Measurements from ENCODE around the gene FOXL2NB. TPM values are rescaled to one million over a fixed set of nuclear protein-coding genes. Genes with fewer than 3 reads are reported as not detected.
A peak's percentile ranks its signal among the peaks of the same experiment; 100 is the strongest.

Gene FOXL2NB
- total and polyA plus RNA-seq, 10 of the 15 experiments (the other 5 are each of a cell fraction or from before 2014, with no cell fraction given), result not detected

DNA sequence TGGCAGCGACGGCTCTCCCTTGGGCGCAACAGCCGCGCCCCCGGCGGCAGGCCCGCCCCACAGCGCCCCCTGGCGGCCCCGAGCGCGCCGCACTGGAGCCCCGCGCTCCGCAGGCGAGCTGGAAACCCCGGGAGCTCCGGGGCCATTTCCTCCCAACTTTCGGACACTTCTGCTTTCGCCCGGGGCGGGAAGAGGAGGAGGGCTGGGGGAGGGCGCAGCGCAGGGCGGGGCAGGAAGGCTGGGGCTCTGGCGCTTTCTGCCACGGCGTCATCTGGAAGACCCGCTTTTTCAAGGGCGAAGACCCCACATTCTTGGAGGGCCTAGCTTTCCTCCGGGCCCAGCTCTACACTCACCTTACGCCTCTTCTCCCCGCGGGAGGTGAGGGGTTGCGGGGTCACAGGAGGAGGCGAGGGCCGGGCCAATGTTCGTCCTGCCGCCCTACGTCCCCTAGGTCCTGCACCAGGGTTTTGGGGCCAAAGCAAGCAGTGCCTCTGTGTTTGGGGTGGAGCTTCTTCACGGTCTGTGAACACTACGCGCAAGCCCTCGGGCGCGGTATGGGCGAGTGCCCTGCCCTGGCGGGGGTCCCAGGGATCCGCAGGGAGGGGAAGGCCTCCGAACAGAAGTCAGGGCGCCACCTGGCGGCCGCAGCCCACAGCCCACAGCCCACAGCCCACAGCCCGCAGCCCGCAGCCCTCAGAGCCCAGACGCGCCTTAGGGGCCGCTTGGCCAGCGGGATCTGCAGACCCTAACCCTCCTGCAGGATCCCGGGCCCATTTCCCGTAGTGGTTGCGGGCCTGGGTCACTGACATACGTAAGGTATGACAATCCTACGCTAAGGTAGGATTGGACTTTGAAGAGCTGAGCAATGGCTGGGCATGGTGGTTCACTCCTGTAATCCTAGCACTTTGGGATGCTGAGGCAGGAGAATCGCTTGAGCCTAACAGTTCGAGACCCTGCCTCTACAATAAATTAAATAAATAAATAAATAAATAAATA lies 31.2 kb upstream of the FOXL2NB start (continued):
- TF ChIP-seq, protein P1, sequence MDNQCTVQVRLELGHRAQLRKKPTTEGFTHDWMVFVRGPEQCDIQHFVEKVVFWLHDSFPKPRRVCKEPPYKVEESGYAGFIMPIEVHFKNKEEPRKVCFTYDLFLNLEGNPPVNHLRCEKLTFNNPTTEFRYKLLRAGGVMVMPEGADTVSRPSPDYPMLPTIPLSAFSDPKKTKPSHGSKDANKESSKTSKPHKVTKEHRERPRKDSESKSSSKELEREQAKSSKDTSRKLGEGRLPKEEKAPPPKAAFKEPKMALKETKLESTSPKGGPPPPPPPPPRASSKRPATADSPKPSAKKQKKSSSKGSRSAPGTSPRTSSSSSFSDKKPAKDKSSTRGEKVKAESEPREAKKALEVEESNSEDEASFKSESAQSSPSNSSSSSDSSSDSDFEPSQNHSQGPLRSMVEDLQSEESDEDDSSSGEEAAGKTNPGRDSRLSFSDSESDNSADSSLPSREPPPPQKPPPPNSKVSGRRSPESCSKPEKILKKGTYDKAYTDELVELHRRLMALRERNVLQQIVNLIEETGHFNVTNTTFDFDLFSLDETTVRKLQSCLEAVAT (IDR thresholded peaks at IDR 0.05), result peak; percentile 66; the same call in 1 of the 2 replicates
- TF ChIP-seq BACH1 (IDR thresholded peaks at IDR 0.05; ENCODE audit: borderline replicate concordance), result no peak
- no peak for TF ChIP-seq JUNB (IDR thresholded peaks at IDR 0.05)
- no peak for TF ChIP-seq PAX8 (IDR thresholded peaks at IDR 0.05)
- peak; percentile 38; the same call in 1 of the 2 replicates for TF ChIP-seq CBX5 (IDR thresholded peaks at IDR 0.05; ENCODE audit: low read depth)
- TF ChIP-seq, protein P2, sequence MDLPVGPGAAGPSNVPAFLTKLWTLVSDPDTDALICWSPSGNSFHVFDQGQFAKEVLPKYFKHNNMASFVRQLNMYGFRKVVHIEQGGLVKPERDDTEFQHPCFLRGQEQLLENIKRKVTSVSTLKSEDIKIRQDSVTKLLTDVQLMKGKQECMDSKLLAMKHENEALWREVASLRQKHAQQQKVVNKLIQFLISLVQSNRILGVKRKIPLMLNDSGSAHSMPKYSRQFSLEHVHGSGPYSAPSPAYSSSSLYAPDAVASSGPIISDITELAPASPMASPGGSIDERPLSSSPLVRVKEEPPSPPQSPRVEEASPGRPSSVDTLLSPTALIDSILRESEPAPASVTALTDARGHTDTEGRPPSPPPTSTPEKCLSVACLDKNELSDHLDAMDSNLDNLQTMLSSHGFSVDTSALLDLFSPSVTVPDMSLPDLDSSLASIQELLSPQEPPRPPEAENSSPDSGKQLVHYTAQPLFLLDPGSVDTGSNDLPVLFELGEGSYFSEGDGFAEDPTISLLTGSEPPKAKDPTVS (IDR thresholded peaks at IDR 0.05; ENCODE audit: low read depth, low read length), result no peak
- TF ChIP-seq ZNF274 (IDR thresholded peaks at IDR 0.05; ENCODE audit: insufficient read depth, insufficient read length), result no peak
- peak; percentile 32; the same call in 1 of the 2 replicates for TF ChIP-seq DPF2 (IDR thresholded peaks at IDR 0.05)
- TF ChIP-seq CREM (IDR thresholded peaks at IDR 0.05; ENCODE audit: low read depth), result 0 out of 2 replicates have a peak, but pooled peaks have one; percentile 17
- TF ChIP-seq, protein P3, sequence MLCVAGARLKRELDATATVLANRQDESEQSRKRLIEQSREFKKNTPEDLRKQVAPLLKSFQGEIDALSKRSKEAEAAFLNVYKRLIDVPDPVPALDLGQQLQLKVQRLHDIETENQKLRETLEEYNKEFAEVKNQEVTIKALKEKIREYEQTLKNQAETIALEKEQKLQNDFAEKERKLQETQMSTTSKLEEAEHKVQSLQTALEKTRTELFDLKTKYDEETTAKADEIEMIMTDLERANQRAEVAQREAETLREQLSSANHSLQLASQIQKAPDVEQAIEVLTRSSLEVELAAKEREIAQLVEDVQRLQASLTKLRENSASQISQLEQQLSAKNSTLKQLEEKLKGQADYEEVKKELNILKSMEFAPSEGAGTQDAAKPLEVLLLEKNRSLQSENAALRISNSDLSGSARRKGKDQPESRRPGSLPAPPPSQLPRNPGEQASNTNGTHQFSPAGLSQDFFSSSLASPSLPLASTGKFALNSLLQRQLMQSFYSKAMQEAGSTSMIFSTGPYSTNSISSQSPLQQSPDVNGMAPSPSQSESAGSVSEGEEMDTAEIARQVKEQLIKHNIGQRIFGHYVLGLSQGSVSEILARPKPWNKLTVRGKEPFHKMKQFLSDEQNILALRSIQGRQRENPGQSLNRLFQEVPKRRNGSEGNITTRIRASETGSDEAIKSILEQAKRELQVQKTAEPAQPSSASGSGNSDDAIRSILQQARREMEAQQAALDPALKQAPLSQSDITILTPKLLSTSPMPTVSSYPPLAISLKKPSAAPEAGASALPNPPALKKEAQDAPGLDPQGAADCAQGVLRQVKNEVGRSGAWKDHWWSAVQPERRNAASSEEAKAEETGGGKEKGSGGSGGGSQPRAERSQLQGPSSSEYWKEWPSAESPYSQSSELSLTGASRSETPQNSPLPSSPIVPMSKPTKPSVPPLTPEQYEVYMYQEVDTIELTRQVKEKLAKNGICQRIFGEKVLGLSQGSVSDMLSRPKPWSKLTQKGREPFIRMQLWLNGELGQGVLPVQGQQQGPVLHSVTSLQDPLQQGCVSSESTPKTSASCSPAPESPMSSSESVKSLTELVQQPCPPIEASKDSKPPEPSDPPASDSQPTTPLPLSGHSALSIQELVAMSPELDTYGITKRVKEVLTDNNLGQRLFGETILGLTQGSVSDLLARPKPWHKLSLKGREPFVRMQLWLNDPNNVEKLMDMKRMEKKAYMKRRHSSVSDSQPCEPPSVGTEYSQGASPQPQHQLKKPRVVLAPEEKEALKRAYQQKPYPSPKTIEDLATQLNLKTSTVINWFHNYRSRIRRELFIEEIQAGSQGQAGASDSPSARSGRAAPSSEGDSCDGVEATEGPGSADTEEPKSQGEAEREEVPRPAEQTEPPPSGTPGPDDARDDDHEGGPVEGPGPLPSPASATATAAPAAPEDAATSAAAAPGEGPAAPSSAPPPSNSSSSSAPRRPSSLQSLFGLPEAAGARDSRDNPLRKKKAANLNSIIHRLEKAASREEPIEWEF (IDR thresholded peaks at IDR 0.05; ENCODE audit: insufficient replicate concordance, low read depth, low read length), result no peak
- TF ChIP-seq SPI1 (IDR thresholded peaks at IDR 0.05; ENCODE audit: borderline replicate concordance, insufficient read depth, low read depth, low read length), result peak; percentile 64; the same call in 1 of the 2 replicates
- TF ChIP-seq RAD21 (IDR thresholded peaks at IDR 0.05; ENCODE audit: insufficient read depth, low read depth, low read length), result peak; percentile 80
- TF ChIP-seq HDAC2 (IDR thresholded peaks at IDR 0.05), result no peak
- TF ChIP-seq TAF1 (IDR thresholded peaks at IDR 0.05; ENCODE audit: borderline replicate concordance, low read depth, low read length), result no peak
- TF ChIP-seq ESRRA (IDR thresholded peaks at IDR 0.05; ENCODE audit: low read length), result no peak
- no peak for TF ChIP-seq MEF2B (IDR thresholded peaks at IDR 0.05; ENCODE audit: partially characterized antibody, poor library complexity, severe bottlenecking)
- TF ChIP-seq PML (IDR thresholded peaks at IDR 0.05; ENCODE audit: low read length), result no peak
- TF ChIP-seq MAX (IDR thresholded peaks at IDR 0.05; ENCODE audit: low read depth, low read length), result no peak
- peak; percentile 89 for TF ChIP-seq SMC3 (IDR thresholded peaks at IDR 0.05; ENCODE audit: borderline replicate concordance, low read length)
